HG03025 (cell line): ENCODE data around the gene DUSP15.
"Not testable (repeated sequence)": the region's sequence is repeated elsewhere in the genome, so short reads cannot be mapped to it uniquely, and the experiment has no call there.

Experiments used
- ATAC-seq: cut with Tn5 transposase; IDR thresholded peaks from one replicate; pipeline ENCODE4 v1.9.1; 2021; ENCODE audit warnings: mild to moderate bottlenecking, moderate library complexity; ENCODE audit not compliant: unreplicated experiment, low FRiP score

Gene DUSP15, protein sequence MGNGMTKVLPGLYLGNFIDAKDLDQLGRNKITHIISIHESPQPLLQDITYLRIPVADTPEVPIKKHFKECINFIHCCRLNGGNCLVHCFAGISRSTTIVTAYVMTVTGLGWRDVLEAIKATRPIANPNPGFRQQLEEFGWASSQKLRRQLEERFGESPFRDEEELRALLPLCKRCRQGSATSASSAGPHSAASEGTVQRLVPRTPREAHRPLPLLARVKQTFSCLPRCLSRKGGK

DNA sequence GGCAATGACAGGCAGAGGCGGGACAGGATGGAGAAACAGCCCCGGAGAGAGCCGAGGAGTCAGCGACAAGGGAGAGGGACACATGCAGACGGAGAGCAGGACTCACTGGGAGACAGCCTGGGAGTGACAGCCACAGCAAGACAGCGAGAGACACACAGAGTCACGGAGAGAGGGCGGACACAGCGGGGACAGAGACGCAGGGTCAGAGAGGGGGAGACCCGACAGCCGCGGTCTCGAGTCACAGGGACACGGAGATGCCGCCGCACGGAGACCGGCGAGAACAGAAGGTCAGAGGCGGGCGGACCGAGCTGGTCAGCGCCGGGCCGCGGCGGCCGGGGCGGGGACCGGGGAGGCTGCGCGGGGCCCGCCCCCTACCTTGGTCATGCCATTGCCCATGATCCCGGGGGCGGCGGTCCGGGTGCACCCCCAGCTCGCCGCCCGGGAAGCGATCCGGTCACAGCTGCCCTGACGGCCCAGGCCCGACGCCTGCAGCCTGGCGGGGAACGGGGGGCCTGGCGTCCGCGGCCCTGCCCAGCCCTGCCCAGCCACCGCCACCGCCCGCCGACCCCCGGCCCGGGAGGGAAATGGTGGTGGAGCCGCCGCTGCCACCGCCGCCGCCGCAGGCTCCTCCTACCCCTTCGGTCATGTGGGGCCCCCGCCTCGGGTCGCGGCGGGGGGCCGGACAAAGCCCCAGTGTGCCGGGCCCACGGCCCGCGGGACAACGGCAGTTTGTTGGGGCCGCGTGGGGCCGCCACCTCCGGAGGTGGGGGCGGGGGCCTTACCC, at the start of gene DUSP15, which contains the start of gene TTLL9:
Gene DUSP15 (minus strand): TSS at position 586 of the 784 bp plus-strand sequence. CDS start 190 bp downstream, at position 396.
Gene TTLL9 (plus strand): TSS at position 693 of the 784 bp plus-strand sequence. CDS start 493 bp downstream, outside the sequence.
- no peak for ATAC-seq

DNA sequence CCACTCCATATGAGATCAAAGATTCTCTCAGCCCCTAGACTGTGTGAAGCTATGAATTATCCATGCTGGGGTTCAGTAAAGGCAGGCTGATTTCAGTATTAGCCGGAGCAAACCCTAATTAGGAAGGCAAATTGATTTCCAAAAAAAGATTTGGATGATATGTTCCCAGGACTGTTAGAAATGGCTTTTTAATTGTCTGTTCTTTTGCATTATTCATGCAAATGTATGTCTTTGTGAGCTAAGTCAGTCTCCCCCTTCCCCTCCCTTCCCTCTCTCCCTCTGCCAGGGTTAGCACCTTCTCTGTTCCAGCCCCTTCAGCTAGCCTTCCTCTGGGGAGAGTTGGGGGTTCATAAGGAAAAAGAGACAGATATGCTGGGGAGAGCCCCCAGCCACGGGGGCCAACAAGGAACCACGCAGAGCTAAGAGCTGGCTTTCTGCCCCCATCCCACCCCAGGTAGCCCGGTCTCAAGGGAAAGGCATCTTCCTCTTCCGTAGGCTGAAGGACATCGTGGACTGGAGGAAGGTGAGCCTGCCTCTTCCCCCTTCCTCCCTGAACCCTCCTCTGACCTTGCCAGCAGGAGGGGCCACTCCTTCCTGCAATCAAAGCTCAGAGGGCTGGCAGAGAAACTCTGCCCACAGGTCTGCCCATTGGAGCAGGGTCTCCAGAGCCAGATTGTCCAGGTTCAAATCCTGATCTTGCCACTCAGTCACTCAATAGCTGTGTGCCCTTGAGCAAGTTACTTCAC, 49.3 kb upstream of the DUSP15 start:
- ATAC-seq: no peak

DNA sequence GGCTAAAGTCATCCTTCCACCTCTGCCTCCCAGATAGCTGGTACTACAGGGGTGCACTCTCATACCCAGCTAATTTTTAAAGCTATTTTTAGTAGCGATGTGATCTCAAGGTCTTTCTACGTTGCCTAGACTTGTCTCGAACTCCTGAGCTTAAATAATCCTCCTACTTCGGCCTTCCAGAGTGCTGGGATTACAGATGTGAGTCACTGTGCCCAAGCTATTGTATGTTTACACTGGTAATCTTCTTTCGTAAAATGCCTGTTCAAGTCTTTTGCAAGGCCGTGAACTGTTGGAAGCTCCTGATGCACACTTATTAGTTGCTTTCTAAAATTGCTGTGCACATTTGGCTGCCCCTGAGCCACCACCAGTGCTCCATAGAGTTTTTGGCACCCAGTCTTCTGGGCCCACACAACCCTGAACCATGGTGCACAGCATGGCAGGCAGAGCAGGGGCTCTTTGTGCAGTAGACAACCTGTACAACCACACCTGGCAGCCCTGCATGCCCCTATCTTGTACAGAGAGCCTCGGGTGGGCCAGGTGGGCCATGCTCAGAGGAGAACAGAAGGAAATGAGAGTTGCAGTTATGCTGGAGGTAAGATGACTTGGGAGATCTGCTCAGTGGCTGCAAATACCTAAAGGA, 48.3 kb upstream of the DUSP15 start:
- ATAC-seq: no peak

- ATAC-seq: not testable (repeated sequence)
Observed at GRCh38 chr20:31917962-31918412, 47.7 kb upstream of the DUSP15 start.

DNA sequence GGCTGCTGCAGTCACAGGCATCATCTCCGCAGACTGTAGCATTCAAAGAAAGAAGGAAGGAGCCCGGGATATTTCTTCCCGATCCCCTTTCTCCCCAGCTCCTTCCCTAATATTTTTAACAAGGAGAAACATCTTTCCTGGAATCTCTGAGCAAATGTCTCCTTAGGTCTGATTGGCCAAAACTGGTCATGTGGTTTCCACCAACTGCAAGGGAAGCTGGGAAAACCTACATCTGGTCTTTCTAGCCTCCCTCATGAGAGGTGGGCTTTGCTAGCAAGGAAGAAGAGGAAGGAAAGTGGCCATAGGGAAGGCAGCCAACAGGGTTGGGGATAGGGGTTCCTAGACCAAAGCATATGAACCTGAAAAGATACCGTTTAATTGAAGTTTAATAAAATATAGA, 46.4 kb upstream of the DUSP15 start:
- ATAC-seq: no peak

GRCh38 chr20:31915491-31916280, 45.4 kb upstream of the DUSP15 start:
- ATAC-seq: no peak

- no peak for ATAC-seq
Observed at GRCh38 chr20:31914170-31914569, 43.8 kb upstream of the DUSP15 start.

DNA sequence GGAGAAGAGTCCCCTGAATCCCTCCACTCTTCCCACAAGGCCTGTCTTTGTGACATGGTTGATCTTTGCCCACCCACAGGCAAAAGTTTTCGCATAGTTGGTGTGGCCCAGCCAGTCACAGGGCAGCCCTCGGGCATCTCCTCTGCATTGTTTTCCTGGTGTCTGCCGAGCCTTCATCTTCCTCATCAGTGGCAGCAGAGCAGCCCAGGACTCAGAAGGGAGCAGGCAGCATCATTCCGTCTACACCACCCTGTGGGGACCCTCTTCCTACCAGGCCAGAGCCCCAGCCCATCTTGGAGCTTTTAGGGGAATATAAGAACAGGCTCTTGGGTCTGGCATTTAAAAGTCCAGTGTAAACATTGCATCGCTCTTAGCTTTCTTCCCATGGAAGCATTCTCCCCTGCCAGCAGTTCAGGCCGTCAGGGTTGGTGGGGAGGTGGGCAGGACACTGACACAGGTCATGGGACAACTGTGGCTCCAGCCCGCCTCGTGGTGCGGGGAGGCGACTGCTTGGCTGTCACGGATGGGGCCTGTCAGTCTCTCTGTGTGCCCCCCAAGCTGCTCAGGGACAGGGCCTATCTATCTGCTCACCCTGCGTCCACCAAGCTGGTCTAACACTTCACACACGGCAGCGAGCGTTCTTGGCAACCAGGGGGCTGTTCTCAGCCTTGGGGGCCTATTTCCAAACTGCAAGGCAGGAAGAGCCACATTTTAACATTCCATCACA, 43.3 kb upstream of the DUSP15 start:
- ATAC-seq: no peak

- no peak for ATAC-seq
Observed at GRCh38 chr20:31910071-31910803, 39.9 kb upstream of the DUSP15 start.

- ATAC-seq: no peak
Observed at GRCh38 chr20:31909253-31910070, 39.1 kb upstream of the DUSP15 start.

DNA sequence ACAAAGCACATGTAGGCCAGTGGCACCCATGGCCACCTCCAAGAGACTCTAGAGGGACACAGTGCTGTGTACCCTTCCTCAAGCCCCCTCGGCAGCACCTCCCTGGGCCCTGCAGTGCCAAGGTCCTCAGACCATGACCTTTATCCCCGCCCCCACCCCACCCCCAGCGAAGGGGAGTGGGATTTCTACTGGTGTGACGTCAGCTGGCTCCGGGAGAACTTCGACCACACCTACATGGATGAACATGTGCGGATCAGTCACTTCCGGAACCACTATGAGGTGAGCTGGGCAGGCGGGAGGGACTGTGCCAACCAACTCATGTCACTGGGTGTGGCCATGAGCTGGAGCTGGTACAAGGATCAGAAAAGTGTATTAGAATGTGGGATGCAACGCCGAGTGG, 38.1 kb upstream of the DUSP15 start:
- no peak for ATAC-seq

GRCh38 chr20:31908016-31908415, 37.7 kb upstream of the DUSP15 start:
- no peak for ATAC-seq

DNA sequence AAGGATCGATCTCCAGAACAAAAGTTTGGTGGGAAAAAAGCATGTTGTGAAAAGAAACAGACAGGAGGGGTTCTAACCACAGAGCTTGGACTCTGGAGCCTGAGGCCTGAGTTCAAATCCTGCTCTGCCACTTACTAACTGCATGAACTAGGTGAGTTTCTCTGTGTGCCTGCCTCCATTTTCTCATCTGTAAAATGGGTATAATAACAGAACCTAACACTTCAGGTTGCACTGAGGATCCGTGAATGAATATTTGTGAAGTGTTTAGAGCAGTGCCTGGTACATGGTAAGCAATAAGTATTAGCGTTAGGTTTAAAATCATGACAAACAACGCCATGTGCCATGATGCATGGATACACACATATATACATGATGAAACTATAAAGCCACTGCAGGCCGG, 36.7 kb upstream of the DUSP15 start:
- ATAC-seq: no peak

DNA sequence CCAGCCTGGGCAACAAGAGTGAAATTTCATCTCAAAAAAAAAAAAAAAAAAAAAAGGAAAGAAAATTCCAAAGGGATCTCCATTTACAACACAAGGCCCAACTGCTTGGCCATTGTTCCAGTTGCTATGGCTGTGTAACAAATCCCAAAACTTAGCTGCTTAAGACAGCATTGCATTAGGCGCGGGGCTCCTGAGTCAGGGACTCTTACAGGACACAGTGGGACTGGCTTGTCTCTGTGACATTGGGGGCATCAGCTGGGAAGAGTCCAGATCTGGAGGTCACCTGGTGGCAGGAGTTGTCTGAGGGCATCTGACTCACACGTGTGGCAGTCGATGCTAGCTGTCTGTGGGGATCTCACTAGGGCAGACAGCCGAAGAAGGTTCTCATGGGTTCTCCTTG, 35.7 kb upstream of the DUSP15 start:
- ATAC-seq: no peak

GRCh38 chr20:31903627-31904386, 33.5 kb upstream of the DUSP15 start:
- no peak for ATAC-seq

DNA sequence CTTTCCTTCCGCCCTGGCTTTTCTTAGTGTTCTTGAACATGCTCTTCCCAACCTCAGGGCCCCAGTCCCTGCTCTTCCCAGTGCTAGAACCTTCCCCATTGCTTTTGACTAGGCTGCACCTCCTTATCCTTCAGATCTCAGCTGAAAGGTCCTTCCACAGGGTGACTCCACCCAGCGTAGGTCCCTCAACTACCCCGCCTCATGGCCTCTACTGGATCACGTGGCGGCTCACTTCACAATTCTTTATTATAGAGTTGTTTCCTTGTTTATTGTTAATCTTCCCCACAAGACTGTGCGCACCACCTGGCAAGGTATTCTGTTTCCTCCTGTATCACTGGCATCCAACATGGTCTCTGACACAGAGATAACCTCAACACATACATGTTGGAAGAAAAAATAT, 31.3 kb upstream of the DUSP15 start:
- ATAC-seq: no peak

- ATAC-seq: no peak
Observed at GRCh38 chr20:31897541-31897940, 27.2 kb upstream of the DUSP15 start.
